Erythroblast (primary cell): ENCODE measurements around the gene CCDC197.

ENCODE experiments used
- GATA1 ChIP-seq: IDR thresholded peaks from 2 replicates; pipeline ENCODE4 v1.6.1; 2011; ENCODE audit warnings: low read depth, mild to moderate bottlenecking, control low read depth, low read length, moderate library complexity
- POLR2A ChIP-seq: IDR thresholded peaks from 2 replicates; pipeline ENCODE4 v1.6.1; 2011; ENCODE audit warnings: mild to moderate bottlenecking, low read length

DNA sequence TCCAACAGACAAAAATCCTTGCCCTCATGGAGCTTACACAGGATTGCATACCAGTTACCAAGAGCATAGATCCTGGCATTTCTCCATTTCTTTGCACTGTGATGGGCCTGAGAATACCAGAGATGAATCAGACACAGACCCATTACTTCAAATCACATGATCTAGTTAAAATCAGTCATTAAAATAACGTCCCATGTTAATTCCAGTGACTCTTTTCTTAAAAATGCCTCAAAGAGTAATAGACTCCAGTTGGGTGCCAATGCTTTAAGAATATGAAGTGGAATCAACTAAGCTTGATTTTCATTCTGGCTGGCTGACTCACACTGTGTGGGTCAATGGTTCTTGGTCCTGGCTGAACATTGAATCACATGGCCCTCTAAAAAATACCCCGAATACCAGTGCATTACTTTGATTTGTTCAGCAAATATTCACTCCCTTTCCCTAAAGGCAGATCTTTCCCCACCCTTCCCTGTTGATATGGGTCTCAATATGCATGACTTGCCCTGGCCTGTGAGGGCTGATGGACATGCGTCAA lies 31.7 kb upstream of the CCDC197 start:
- TF ChIP-seq POLR2A (no peak), GATA1 (no peak)
